HEK293 (cell line): ENCODE measurements around the gene CCDC85A.

Experiments
- BCL11A ChIP-seq: fragments of 450-650 bp; formaldehyde crosslinking; IDR thresholded peaks from 2 replicates; pipeline ENCODE4 v1.5.1; 2016; ENCODE audit warnings: low read depth, missing biosample characterization, missing genetic modification characterization
- FEZF1 ChIP-seq: fragments of 450-650 bp; formaldehyde crosslinking; IDR thresholded peaks from 2 replicates; pipeline ENCODE4 v1.5.1; 2016; ENCODE audit warnings: missing biosample characterization, missing genetic modification characterization
- GLI4 ChIP-seq: fragments of 450-650 bp; formaldehyde crosslinking; IDR thresholded peaks from 2 replicates; pipeline ENCODE4 v1.5.1; 2016; ENCODE audit warnings: missing biosample characterization, missing genetic modification characterization
- INSM2 ChIP-seq: fragments of 450-650 bp; formaldehyde crosslinking; IDR thresholded peaks from 2 replicates; pipeline ENCODE4 v1.5.1; 2016; ENCODE audit warnings: missing biosample characterization, missing genetic modification characterization
- KLF10 ChIP-seq: fragments of 450-650 bp; IDR thresholded peaks from 2 replicates; pipeline ENCODE4 v1.5.1; 2018; ENCODE audit warnings: missing biosample characterization, mild to moderate bottlenecking, missing genetic modification characterization
- KLF8 ChIP-seq: fragments of 450-650 bp; formaldehyde crosslinking; IDR thresholded peaks from 2 replicates; pipeline ENCODE4 v1.5.1; 2016; ENCODE audit warnings: missing biosample characterization, missing genetic modification characterization
- KLF9 ChIP-seq: fragments of 450-650 bp; formaldehyde crosslinking; IDR thresholded peaks from 2 replicates; pipeline ENCODE4 v1.5.1; 2016; ENCODE audit warnings: missing biosample characterization, missing genetic modification characterization, low read depth
- OSR2 ChIP-seq: fragments of 450-650 bp; formaldehyde crosslinking; IDR thresholded peaks from 2 replicates; pipeline ENCODE4 v1.5.1; 2016; ENCODE audit warnings: missing biosample characterization, missing genetic modification characterization
- SCRT1 ChIP-seq: fragments of 450-650 bp; formaldehyde crosslinking; IDR thresholded peaks from 2 replicates; pipeline ENCODE4 v1.5.1; 2016; ENCODE audit warnings: missing biosample characterization, missing genetic modification characterization, borderline replicate concordance
- TSHZ1 ChIP-seq: fragments of 450-650 bp; formaldehyde crosslinking; IDR thresholded peaks from 2 replicates; pipeline ENCODE4 v1.5.1; 2016; ENCODE audit warnings: missing biosample characterization, missing genetic modification characterization, borderline replicate concordance
- ZBTB17 ChIP-seq: fragments of 450-650 bp; formaldehyde crosslinking; IDR thresholded peaks from 2 replicates; pipeline ENCODE4 v1.5.1; 2016; ENCODE audit warnings: missing biosample characterization, missing genetic modification characterization
- ZEB2 ChIP-seq: fragments of 450-650 bp; formaldehyde crosslinking; IDR thresholded peaks from 2 replicates; pipeline ENCODE4 v1.5.1; 2016; ENCODE audit warnings: missing biosample characterization, missing genetic modification characterization
- ZNF184 ChIP-seq: fragments of 450-650 bp; IDR thresholded peaks from 2 replicates; pipeline ENCODE4 v1.5.1; 2018; ENCODE audit warnings: missing biosample characterization, mild to moderate bottlenecking, missing genetic modification characterization
- ZNF202 ChIP-seq: fragments of 450-650 bp; formaldehyde crosslinking; IDR thresholded peaks from 2 replicates; pipeline ENCODE4 v1.5.1; 2016; ENCODE audit warnings: missing biosample characterization, missing genetic modification characterization, borderline replicate concordance
- ZNF362 ChIP-seq: fragments of 450-650 bp; formaldehyde crosslinking; IDR thresholded peaks from 2 replicates; pipeline ENCODE4 v1.5.1; 2016; ENCODE audit warnings: missing biosample characterization, missing genetic modification characterization
- ZNF366 ChIP-seq: fragments of 450-650 bp; formaldehyde crosslinking; conservative IDR thresholded peaks from 2 replicates; pipeline ENCODE4 v1.5.1; 2016; ENCODE audit warnings: missing biosample characterization, missing genetic modification characterization
- ZNF398 ChIP-seq: fragments of 450-650 bp; formaldehyde crosslinking; IDR thresholded peaks from 2 replicates; pipeline ENCODE4 v1.5.1; 2017; ENCODE audit warnings: missing biosample characterization, missing genetic modification characterization
- ZNF423 ChIP-seq: fragments of 450-650 bp; formaldehyde crosslinking; IDR thresholded peaks from 2 replicates; pipeline ENCODE4 v1.5.1; 2016; ENCODE audit warnings: missing biosample characterization, missing genetic modification characterization
- ZNF549 ChIP-seq: fragments of 450-650 bp; IDR thresholded peaks from 2 replicates; pipeline ENCODE4 v1.5.1; 2018; ENCODE audit warnings: missing biosample characterization, missing genetic modification characterization, mild to moderate bottlenecking, inconsistent platforms, moderate library complexity
- ZNF639 ChIP-seq: fragments of 450-650 bp; formaldehyde crosslinking; IDR thresholded peaks from 2 replicates; pipeline ENCODE4 v1.5.1; 2016; ENCODE audit warnings: missing biosample characterization, missing genetic modification characterization
- ZNF843 ChIP-seq: fragments of 450-650 bp; formaldehyde crosslinking; IDR thresholded peaks from 2 replicates; pipeline ENCODE4 v1.5.1; 2016; ENCODE audit warnings: missing biosample characterization, missing genetic modification characterization
- TF ChIP-seq, protein P1 (sequence below): fragments of 450-650 bp; formaldehyde crosslinking; IDR thresholded peaks from 2 replicates; pipeline ENCODE4 v1.5.1; 2016; ENCODE audit warnings: missing biosample characterization, missing genetic modification characterization
- TF ChIP-seq, protein P2 (sequence below): fragments of 450-650 bp; formaldehyde crosslinking; IDR thresholded peaks from 2 replicates; pipeline ENCODE4 v1.5.1; 2016; ENCODE audit warnings: missing biosample characterization, missing genetic modification characterization, low read depth

CCDC85A gene

GRCh38 chr2:56230156-56230555, 46.4 kb downstream of the CCDC85A start (continued):
- TF ChIP-seq ZNF398 (tag by site-specific recombination) (peak; percentile 18; the same call in 1 of the 2 replicates), FEZF1 (tag by site-specific recombination) (peak; percentile 77), KLF8 (tag by site-specific recombination) (0 out of 2 replicates have a peak, but pooled peaks have one; percentile 24), ZNF639 (tag by site-specific recombination) (0 out of 2 replicates have a peak, but pooled peaks have one; percentile 32), SCRT1 (tag by site-specific recombination) (no peak), ZBTB17 (tag by site-specific recombination) (peak; percentile 49; the same call in 1 of the 2 replicates), ZEB2 (peak; percentile 68), GLI4 (tag by site-specific recombination) (no peak), KLF9 (tag by site-specific recombination) (no peak), BCL11A (tag by site-specific recombination) (0 out of 2 replicates have a peak, but pooled peaks have one; percentile 59), OSR2 (tag by site-specific recombination) (peak; percentile 64), ZNF843 (tag by site-specific recombination) (peak; percentile 76), ZNF362 (peak; percentile 40; the same call in 1 of the 2 replicates), TSHZ1 (tag by site-specific recombination) (peak; percentile 69; the same call in 1 of the 2 replicates), ZNF202 (tag by site-specific recombination) (no peak), ZNF423 (tag by site-specific recombination) (no peak), KLF10 (no peak), INSM2 (0 out of 2 replicates have a peak, but pooled peaks have one; percentile 45), ZNF184 (0 out of 2 replicates have a peak, but pooled peaks have one; percentile 37), ZNF549 (no peak), ZNF366 (tag by site-specific recombination) (peak; percentile 89)
- TF ChIP-seq, protein P1, sequence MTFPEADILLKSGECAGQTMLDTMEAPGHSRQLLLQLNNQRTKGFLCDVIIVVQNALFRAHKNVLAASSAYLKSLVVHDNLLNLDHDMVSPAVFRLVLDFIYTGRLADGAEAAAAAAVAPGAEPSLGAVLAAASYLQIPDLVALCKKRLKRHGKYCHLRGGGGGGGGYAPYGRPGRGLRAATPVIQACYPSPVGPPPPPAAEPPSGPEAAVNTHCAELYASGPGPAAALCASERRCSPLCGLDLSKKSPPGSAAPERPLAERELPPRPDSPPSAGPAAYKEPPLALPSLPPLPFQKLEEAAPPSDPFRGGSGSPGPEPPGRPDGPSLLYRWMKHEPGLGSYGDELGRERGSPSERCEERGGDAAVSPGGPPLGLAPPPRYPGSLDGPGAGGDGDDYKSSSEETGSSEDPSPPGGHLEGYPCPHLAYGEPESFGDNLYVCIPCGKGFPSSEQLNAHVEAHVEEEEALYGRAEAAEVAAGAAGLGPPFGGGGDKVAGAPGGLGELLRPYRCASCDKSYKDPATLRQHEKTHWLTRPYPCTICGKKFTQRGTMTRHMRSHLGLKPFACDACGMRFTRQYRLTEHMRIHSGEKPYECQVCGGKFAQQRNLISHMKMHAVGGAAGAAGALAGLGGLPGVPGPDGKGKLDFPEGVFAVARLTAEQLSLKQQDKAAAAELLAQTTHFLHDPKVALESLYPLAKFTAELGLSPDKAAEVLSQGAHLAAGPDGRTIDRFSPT (tag by site-specific recombination), result peak; percentile 63; the same call in 1 of the 2 replicates
- TF ChIP-seq, protein P2, sequence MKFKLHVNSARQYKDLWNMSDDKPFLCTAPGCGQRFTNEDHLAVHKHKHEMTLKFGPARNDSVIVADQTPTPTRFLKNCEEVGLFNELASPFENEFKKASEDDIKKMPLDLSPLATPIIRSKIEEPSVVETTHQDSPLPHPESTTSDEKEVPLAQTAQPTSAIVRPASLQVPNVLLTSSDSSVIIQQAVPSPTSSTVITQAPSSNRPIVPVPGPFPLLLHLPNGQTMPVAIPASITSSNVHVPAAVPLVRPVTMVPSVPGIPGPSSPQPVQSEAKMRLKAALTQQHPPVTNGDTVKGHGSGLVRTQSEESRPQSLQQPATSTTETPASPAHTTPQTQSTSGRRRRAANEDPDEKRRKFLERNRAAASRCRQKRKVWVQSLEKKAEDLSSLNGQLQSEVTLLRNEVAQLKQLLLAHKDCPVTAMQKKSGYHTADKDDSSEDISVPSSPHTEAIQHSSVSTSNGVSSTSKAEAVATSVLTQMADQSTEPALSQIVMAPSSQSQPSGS (tag by site-specific recombination), result peak; percentile 54; the same call in 1 of the 2 replicates
- TF ChIP-seq, all 188 proteins: peak for 18
